ENCODE results near the gene PIK3CA.

PIK3CA gene

GRCh38 chr3:179158336-179159039, 10.3 kb downstream of the PIK3CA start:
- no peak for DNase-seq

GRCh38 chr3:179163503-179163902, 15.3 kb downstream of the PIK3CA start:
- no peak for DNase-seq

GRCh38 chr3:179164857-179165256, 16.7 kb downstream of the PIK3CA start:
- no peak for DNase-seq

- no peak for DNase-seq
Observed at GRCh38 chr3:179166561-179167201, 18.5 kb downstream of the PIK3CA start.

- DNase-seq: no peak
Observed at GRCh38 chr3:179168918-179169317, 20.8 kb downstream of the PIK3CA start.

- DNase-seq: no peak
Observed at GRCh38 chr3:179172546-179172945, 24.4 kb downstream of the PIK3CA start.

GRCh38 chr3:179174316-179174715, 26.2 kb downstream of the PIK3CA start:
- DNase-seq: no peak

- no peak for DNase-seq
Observed at GRCh38 chr3:179174898-179175297, 26.7 kb downstream of the PIK3CA start.

GRCh38 chr3:179175358-179175757, 27.2 kb downstream of the PIK3CA start:
- DNase-seq: no peak

- no peak for DNase-seq
Observed at GRCh38 chr3:179177611-179178010, 29.5 kb downstream of the PIK3CA start.

- DNase-seq: no peak
Observed at GRCh38 chr3:179179256-179179655, 31.1 kb downstream of the PIK3CA start.

- DNase-seq: peak; percentile 42
Observed at GRCh38 chr3:179179979-179180759, 32.0 kb downstream of the PIK3CA start.

- peak; percentile 67 for DNase-seq
Observed at GRCh38 chr3:179181021-179181472, 32.9 kb downstream of the PIK3CA start.

GRCh38 chr3:179181993-179182551, 33.9 kb downstream of the PIK3CA start:
- peak; percentile 58 for DNase-seq

GRCh38 chr3:179182902-179183301, 34.7 kb downstream of the PIK3CA start:
- peak; percentile 52 for DNase-seq

GRCh38 chr3:179184826-179185225, 36.7 kb downstream of the PIK3CA start:
- DNase-seq: peak; percentile 42

- DNase-seq: no peak
Observed at GRCh38 chr3:179186426-179186825, 38.3 kb downstream of the PIK3CA start.

GRCh38 chr3:179189759-179190158, 41.6 kb downstream of the PIK3CA start:
- DNase-seq: no peak

- DNase-seq: no peak
Observed at GRCh38 chr3:179190581-179190980, 42.4 kb downstream of the PIK3CA start.

GRCh38 chr3:179192542-179192941, 44.4 kb downstream of the PIK3CA start:
- DNase-seq: no peak

- no peak for DNase-seq
Observed at GRCh38 chr3:179194931-179195330, 46.8 kb downstream of the PIK3CA start.

- peak; percentile 35 for DNase-seq
Observed at GRCh38 chr3:179196098-179196497, 47.9 kb downstream of the PIK3CA start.

GRCh38 chr3:179196700-179197099, 48.5 kb downstream of the PIK3CA start:
- DNase-seq: no peak

Data from suppressor macrophage treated with lipopolysaccharide for 4 hours (primary cell).